ENCODE results near the gene ITSN1. TPM values are rescaled to one million over a fixed set of nuclear protein-coding genes. Genes with fewer than 3 reads are reported as not detected.
"Not testable (repeated sequence)": the region's sequence is repeated elsewhere in the genome, so short reads cannot be mapped to it uniquely, and the experiment has no call there.

The ITSN1 gene
- total and polyA plus RNA-seq, 3 donors from 2014 or later: 20.0 to 56.6 (median 48.4) TPM

DNA sequence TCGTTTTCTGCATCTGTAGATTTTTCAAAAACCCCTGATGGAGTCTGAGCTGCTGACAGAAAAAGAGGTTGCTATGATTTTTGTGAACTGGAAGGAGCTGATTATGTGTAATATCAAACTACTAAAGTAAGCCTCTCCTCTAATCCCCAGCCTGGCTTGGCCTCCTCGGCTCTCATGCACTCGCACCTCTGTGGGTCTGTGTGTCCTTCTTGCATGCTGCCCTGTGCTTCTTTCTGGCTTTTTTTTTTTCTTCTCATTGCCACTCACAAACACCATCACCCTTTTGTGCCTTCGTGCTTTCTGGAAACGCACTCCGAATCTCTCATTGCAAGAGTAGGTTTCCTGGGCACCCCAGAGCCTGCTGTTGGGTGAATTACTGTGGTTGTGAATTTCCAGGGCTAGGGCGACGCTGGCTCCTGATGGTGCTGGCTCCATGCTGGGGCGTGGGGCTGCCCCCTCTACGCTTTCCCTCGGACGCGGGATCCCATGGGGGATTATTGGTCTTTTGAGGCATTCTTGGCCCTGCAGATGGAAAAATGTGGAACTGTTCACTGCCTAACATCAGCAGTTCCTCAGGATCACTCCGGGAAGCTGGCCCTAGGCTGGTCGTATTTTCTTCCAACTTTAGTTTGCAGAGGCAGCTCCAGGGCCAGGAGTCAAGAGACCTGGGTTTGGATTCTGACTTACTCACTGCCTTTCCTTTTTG, 216.5 kb downstream of the ITSN1 start:
- peaks cover 4% of the 10 kb centered on the region for H3K4me1 ChIP-seq
- no peaks in the 10 kb centered on the region for H3K36me3 ChIP-seq (ENCODE audit: low read depth, missing control alignments)
- DNase-seq: peak; percentile 40
- peak overlapping the region in 1 of 2 donors; percentile 66 for H3K27ac ChIP-seq
- no peaks in the 10 kb centered on the region for H3K9me3 ChIP-seq
- 50 to 56% methylated on average over 9 to 15 of the region's 15 CpGs for WGBS, 2 donors
- TF ChIP-seq, protein P1, sequence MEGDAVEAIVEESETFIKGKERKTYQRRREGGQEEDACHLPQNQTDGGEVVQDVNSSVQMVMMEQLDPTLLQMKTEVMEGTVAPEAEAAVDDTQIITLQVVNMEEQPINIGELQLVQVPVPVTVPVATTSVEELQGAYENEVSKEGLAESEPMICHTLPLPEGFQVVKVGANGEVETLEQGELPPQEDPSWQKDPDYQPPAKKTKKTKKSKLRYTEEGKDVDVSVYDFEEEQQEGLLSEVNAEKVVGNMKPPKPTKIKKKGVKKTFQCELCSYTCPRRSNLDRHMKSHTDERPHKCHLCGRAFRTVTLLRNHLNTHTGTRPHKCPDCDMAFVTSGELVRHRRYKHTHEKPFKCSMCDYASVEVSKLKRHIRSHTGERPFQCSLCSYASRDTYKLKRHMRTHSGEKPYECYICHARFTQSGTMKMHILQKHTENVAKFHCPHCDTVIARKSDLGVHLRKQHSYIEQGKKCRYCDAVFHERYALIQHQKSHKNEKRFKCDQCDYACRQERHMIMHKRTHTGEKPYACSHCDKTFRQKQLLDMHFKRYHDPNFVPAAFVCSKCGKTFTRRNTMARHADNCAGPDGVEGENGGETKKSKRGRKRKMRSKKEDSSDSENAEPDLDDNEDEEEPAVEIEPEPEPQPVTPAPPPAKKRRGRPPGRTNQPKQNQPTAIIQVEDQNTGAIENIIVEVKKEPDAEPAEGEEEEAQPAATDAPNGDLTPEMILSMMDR (IDR thresholded peaks at IDR 0.05): no peak
- no peak overlapping the region for H3K4me3 ChIP-seq
- H3K27me3 ChIP-seq: no peaks in the 10 kb centered on the region
- intact Hi-C loops (cut with DNase I; ENCODE audit: low total_unique reads): no loop called here

DNA sequence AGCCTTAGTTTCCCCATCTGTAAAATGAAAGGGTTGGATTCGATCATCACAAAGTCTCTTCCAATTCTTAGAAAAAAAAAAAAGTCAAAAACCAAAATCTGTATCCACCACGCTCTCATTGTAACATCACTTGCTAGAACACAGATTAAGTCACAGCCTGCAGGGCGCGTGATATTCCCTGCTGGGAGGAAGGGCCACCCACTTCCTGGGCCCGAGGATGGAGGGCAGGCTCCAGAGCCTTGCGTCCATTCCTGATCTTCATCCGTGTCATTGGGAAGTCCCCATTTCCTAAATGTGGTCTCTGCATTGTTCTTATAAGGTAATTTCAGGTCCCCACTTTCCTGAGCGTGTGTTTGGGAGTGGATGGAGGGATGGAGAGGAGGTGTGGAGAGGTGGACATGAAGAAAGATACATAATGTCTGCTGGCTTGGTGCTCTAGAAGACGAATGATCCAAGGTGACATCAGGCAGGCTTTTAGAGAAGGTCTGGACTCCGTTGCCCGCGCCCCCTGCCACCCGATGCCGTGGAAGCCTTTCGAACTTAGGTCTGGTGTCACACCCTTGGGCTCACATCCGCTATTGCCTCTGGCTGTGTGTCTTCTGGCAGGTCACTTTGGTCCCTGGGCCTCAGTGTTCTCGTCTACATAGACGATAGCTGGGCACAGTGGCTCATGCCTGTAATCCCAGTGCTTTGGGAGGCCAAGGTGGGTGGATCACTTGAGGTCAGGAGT, 217.2 kb downstream of the ITSN1 start:
- no peak for TF ChIP-seq POLR2A (IDR thresholded peaks at IDR 0.05)
- TF ChIP-seq, protein P1 (IDR thresholded peaks at IDR 0.05): no peak
- intact Hi-C loops (cut with DNase I; ENCODE audit: low total_unique reads): no loop called here
- H3K36me3 ChIP-seq (ENCODE audit: low read depth, missing control alignments): no peaks in the 10 kb centered on the region
- no peaks in the 10 kb centered on the region for H3K27me3 ChIP-seq
- H3K9me3 ChIP-seq: no peaks in the 10 kb centered on the region
- H3K4me1 ChIP-seq: peaks cover 4% of the 10 kb centered on the region
- DNase-seq: no peak
- no peak overlapping the region for H3K4me3 ChIP-seq
- 86 to 88% methylated on average over 18 of the region's 18 CpGs for WGBS, 2 donors
- peak overlapping the region in 1 of 2 donors; percentile 66 for H3K27ac ChIP-seq

DNA sequence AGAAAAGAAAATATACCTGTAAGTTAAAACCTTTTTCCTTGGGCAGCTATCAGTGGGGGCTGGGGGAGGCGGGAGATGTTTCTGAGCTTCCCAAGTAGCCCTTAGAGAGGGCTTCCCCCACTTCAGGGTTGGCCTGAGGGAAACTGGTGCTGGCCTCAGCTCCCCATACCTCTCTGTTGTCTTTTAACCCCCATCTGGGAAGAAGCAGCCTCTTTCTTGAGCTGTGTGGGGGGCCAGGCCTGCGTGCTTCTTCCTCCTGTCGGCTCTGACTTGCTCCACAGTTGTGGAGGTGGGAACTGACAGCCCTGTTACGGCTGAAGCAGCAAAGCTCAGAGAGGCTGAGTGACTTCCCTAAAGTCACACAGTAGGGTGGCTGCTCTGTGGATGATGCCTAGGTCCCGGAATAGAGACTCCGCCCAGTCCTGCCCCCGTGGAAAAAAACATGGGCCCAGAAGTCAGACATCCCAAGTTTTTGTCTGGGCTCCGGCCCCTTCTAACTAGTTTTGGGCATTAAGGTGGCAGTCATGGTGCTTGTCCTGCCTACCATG, 218.1 kb downstream of the ITSN1 start:
- TF ChIP-seq POLR2A (IDR thresholded peaks at IDR 0.05): no peak
- TF ChIP-seq, protein P1 (IDR thresholded peaks at IDR 0.05): no peak
- Histone ChIP-seq H3K4me3 (no peak overlapping the region), H3K36me3 (ENCODE audit: low read depth, missing control alignments) (no peaks in the 10 kb centered on the region), H3K9me3 (no peaks in the 10 kb centered on the region), H3K27ac (no peak overlapping the region), H3K4me1 (peaks cover 4% of the 10 kb centered on the region), H3K27me3 (no peaks in the 10 kb centered on the region)
- WGBS, 2 donors: 93 to 94% methylated on average over 6 to 8 of the region's 8 CpGs
- intact Hi-C loops (cut with DNase I; ENCODE audit: low total_unique reads): no loop called here
- DNase-seq: no peak

DNA sequence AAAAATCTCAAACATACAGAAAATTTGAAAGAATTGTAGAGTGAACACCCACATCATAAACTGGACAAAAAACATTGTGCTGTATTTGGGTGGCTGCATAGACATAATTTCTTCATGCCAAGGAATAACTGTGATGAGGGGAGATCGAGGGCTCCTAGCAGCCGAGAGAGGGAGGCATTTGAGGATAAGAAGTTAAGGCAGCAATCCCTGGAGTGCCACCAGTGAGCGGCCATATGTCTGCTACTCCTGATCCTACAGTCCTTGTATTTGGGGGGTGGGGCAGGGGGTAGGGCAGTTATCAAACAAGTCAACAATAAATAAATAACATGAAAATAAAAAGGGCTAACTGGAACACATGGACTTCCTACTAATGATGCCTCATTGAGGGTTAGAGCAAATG, 218.8 kb downstream of the ITSN1 start:
- H3K36me3 ChIP-seq (ENCODE audit: low read depth, missing control alignments): no peaks in the 10 kb centered on the region
- no peaks in the 10 kb centered on the region for H3K27me3 ChIP-seq
- 95 to 97% methylated on average over 3 of the region's 3 CpGs for WGBS, 2 donors
- TF ChIP-seq, protein P1 (IDR thresholded peaks at IDR 0.05): no peak
- no peak for TF ChIP-seq POLR2A (IDR thresholded peaks at IDR 0.05)
- DNase-seq: no peak
- no peak overlapping the region for H3K4me3 ChIP-seq
- peaks cover 4% of the 10 kb centered on the region for H3K4me1 ChIP-seq
- no peaks in the 10 kb centered on the region for H3K9me3 ChIP-seq
- intact Hi-C loops (cut with DNase I; ENCODE audit: low total_unique reads): no loop called here
- H3K27ac ChIP-seq: no peak overlapping the region

DNA sequence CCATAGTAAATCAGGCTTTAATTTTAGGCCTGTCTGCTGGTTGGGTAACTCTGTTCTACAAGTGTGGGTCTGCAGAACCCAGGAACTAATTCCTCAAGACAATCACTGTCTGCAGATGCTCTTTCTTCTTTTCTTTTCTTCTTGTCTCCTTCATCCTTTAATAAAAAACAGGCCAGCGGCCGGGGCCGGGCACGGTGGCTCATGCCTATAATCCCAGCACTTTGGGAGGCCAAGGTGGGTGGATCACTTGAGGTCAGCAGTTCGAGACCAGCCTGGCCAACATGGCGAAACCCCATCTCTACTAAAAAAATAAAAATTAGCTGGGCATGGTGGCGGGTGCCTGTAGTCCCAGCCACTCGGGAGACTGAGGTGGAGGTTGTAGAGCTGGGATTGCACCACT, 220.9 kb downstream of the ITSN1 start:
- intact Hi-C loops (cut with DNase I; ENCODE audit: low total_unique reads); H3K4me3 ChIP-seq; H3K36me3 ChIP-seq (ENCODE audit: low read depth, missing control alignments); H3K4me1 ChIP-seq; H3K27me3 ChIP-seq; H3K9me3 ChIP-seq; H3K27ac ChIP-seq; DNase-seq: not testable (repeated sequence)
- WGBS, 2 donors: 95 to 97% methylated on average over 8 of the region's 8 CpGs
